K562 (cell line): ENCODE measurements around the gene KCNQ4. TPM values are rescaled to one million over a fixed set of nuclear protein-coding genes. Genes with fewer than 3 reads are reported as not detected.

Source experiments
- ATAC-seq: fragments of 200-7000 bp; cut with Tn5 transposase; 3 replicates; pipeline ENCODE4 v1.9.1; 2020; ENCODE audit warnings: moderate library complexity
- BruUV-seq: library from RNA; stranded (reverse); fragments of 400-500 nt; replicated peaks from 2 replicates; lab custom pipeline; 2021; lab: Mats Ljungman, UMichigan
- CTCF ChIA-PET: fragments of 300-600 bp; formaldehyde crosslinking; extraction: SDS; loops from one replicate; lab custom pipeline; 2021; ENCODE audit warnings: low intra/inter-chr PET ratio; lab: Yijun Ruan, JAX
- POLR2A ChIA-PET: fragments of 300-600, 350-650 bp; sonication (Branson Sonifier 250); formaldehyde crosslinking; extraction: SDS; loops from one replicate; lab custom pipeline; 2021; ENCODE audit warnings: antibody characterized with exemption, inconsistent platforms; lab: Yijun Ruan, JAX
- DNase-seq, 4 experiments: peaks; one replicate each; pipeline versions ENCODE4 v3.0.0 to v3.0.0-alpha.2; 2011 to 2018; ENCODE audit warnings: low spot score in 3 of 4, mixed read lengths in 3 of 4; ENCODE audit errors: extremely low read depth in 1 of 4
- FAIRE-seq: peaks from 2 replicates; lab custom pipeline; 2011; peaks lifted over from hg19 to GRCh38; lab: Jason Lieb, UNC
- H2AFZ ChIP-seq: 2 replicates; pipeline ENCODE4 v1.6.0; 2011; ENCODE audit warnings: low read depth, low read length, control low read depth, inconsistent platforms
- H3K27ac ChIP-seq: fragments of 200-600 bp; 3 replicates; pipeline ENCODE4 v1.8.0; 2011; ENCODE audit warnings: low read depth, mild to moderate bottlenecking, control low read depth, inconsistent platforms, low read length, moderate library complexity, mixed read lengths; ENCODE audit errors: extremely low read depth
- H3K27me3 ChIP-seq, 2 experiments: fragments of 300-600 bp in 1 of 2; 2 replicates in 1 of 2; 3 replicates in 1 of 2; pipeline versions ENCODE4 v1.6.0 to v1.8.0; 2011; ENCODE audit warnings: inconsistent platforms in 2 of 2, low read length in 2 of 2, mild to moderate bottlenecking in 1 of 2, mixed read lengths in 1 of 2, moderate library complexity in 1 of 2; ENCODE audit not compliant: control insufficient read depth in 2 of 2, insufficient read depth in 2 of 2
- H3K36me3 ChIP-seq: fragments of 300-600 bp; 3 replicates; pipeline ENCODE4 v1.8.0; 2011; ENCODE audit warnings: mild to moderate bottlenecking, low read length, inconsistent platforms; ENCODE audit not compliant: control insufficient read depth, insufficient read depth
- H3K4me1 ChIP-seq, 2 experiments: fragments of 200-600 bp in 1 of 2; replicated peaks in 1 of 2; 2 replicates in 1 of 2; 3 replicates in 1 of 2; pipeline versions ENCODE4 v1.5.1 to v1.8.0; 2011; ENCODE audit warnings: inconsistent platforms in 2 of 2, low read length in 2 of 2, mild to moderate bottlenecking in 1 of 2, mixed read lengths in 1 of 2, moderate library complexity in 1 of 2; ENCODE audit not compliant: control insufficient read depth in 2 of 2, insufficient read depth in 2 of 2
- H3K4me2 ChIP-seq: 2 replicates; pipeline ENCODE4 v1.6.1; 2011; ENCODE audit warnings: low read length, control low read depth, inconsistent platforms, mixed read lengths; ENCODE audit not compliant: insufficient read depth
- H3K4me3 ChIP-seq: fragments of 200-600 bp; sonication (generic), shearing (Covaris generic); 2 replicates; pipeline ENCODE4 v1.5.1; 2016; ENCODE audit warnings: control low read depth, inconsistent platforms
- H3K79me2 ChIP-seq: fragments of 200-600 bp; 3 replicates; pipeline ENCODE4 v1.8.0; 2011; ENCODE audit warnings: low read length, inconsistent platforms; ENCODE audit not compliant: control insufficient read depth, insufficient read depth
- H3K9ac ChIP-seq, 2 experiments: 2 replicates each; pipeline versions ENCODE4 v1.6.0 to v1.6.1; 2011; ENCODE audit warnings: low read depth in 2 of 2, low read length in 2 of 2, control low read depth in 1 of 2, inconsistent platforms in 1 of 2, mild to moderate bottlenecking in 1 of 2, mixed read lengths in 1 of 2; ENCODE audit not compliant: insufficient read depth in 1 of 2
- H3K9me1 ChIP-seq: one replicate; pipeline ENCODE4 v1.6.0; 2011; ENCODE audit warnings: inconsistent platforms, mild to moderate bottlenecking, low read length, moderate library complexity; ENCODE audit not compliant: control insufficient read depth, insufficient read depth
- H3K9me3 ChIP-seq: replicated peaks from 2 replicates; pipeline ENCODE4 v1.5.1; 2011; ENCODE audit warnings: low read depth, low read length, inconsistent platforms; ENCODE audit not compliant: control insufficient read depth, insufficient read depth
- H4K20me1 ChIP-seq: replicated peaks from 2 replicates; pipeline ENCODE4 v1.6.1; 2011; ENCODE audit warnings: low read length, inconsistent platforms, mixed read lengths; ENCODE audit not compliant: control insufficient read depth, insufficient read depth
- ARNT ChIP-seq, 2 experiments: fragments of 450-650 bp; IDR thresholded peaks; 2 replicates each; pipeline ENCODE4 v1.6.1; 2016; ENCODE audit warnings: mild to moderate bottlenecking in 1 of 2
- EHMT2 ChIP-seq: fragments of 450-650 bp; IDR thresholded peaks from 2 replicates; pipeline ENCODE4 v1.6.1; 2018; ENCODE audit warnings: antibody characterized with exemption
- GATAD2A ChIP-seq: fragments of 450-650 bp; IDR thresholded peaks from 2 replicates; pipeline ENCODE4 v1.6.1; 2017
- HSF4 ChIP-seq: fragments of 250-450 bp; sonication (Bioruptor Pico); IDR thresholded peaks from 2 replicates; pipeline ENCODE4 v2.1.2; 2022; ENCODE audit warnings: mild to moderate bottlenecking, moderate library complexity, borderline replicate concordance
- KLF16 ChIP-seq: IDR thresholded peaks from 2 replicates; pipeline ENCODE4 v1.6.1; 2016; ENCODE audit warnings: antibody characterized with exemption
- RAD21 ChIP-seq, 2 experiments: fragments of 250-450 bp in 1 of 2; fragments of 450-650 bp in 1 of 2; sonication (Bioruptor Pico) in 1 of 2; formaldehyde crosslinking in 1 of 2; IDR thresholded peaks in 1 of 2; conservative IDR thresholded peaks in 1 of 2; 2 replicates each; pipeline versions ENCODE4 v1.4.0 to v1.8.0; 2020 to 2022; ENCODE audit warnings: mild to moderate bottlenecking in 2 of 2, moderate library complexity in 1 of 2
- RBBP5 ChIP-seq: fragments of 200-600 bp; sonication (generic); IDR thresholded peaks from 2 replicates; pipeline ENCODE4 v1.6.1; 2012; ENCODE audit warnings: borderline replicate concordance, mild to moderate bottlenecking, low read length, control low read depth, inconsistent platforms; ENCODE audit not compliant: insufficient read depth, poor library complexity, severe bottlenecking
- SAP30 ChIP-seq: fragments of 200-600 bp; sonication (generic); IDR thresholded peaks from 2 replicates; pipeline ENCODE4 v1.6.1; 2012; ENCODE audit warnings: borderline replicate concordance, low read depth, mild to moderate bottlenecking, moderate library complexity, low read length, control low read depth, inconsistent platforms; ENCODE audit not compliant: insufficient read depth, poor library complexity, severe bottlenecking
- TEAD1 ChIP-seq, 2 experiments: fragments of 450-650 bp in 1 of 2; sonication (generic) in 1 of 2; formaldehyde crosslinking; IDR thresholded peaks; 2 replicates each; pipeline versions ENCODE4 v1.4.0 to v1.8.0; 2020 to 2022; ENCODE audit warnings: mild to moderate bottlenecking in 2 of 2, missing genetic modification reagents in 1 of 2
- TEAD4 ChIP-seq, 2 experiments: sonication (generic) in 1 of 2; formaldehyde crosslinking in 1 of 2; IDR thresholded peaks; 2 replicates each; pipeline versions ENCODE4 v1.6.1 to v1.8.0; 2012 to 2022; ENCODE audit warnings: borderline replicate concordance in 1 of 2, inconsistent platforms in 1 of 2, low read length in 1 of 2, mild to moderate bottlenecking in 1 of 2, missing genetic modification reagents in 1 of 2
- ZKSCAN1 ChIP-seq: fragments of 150-350 bp; IDR thresholded peaks from 2 replicates; pipeline ENCODE4 v1.6.1; 2016; ENCODE audit warnings: low read depth, low read length
- ZNF274 ChIP-seq: IDR thresholded peaks from 2 replicates; pipeline ENCODE4 v1.6.1; 2011; ENCODE audit warnings: low read depth, mild to moderate bottlenecking, low read length, moderate library complexity, borderline replicate concordance
- ZNF764 ChIP-seq: fragments of 250-450 bp; sonication (Bioruptor Pico); IDR thresholded peaks from 2 replicates; pipeline ENCODE4 v1.4.0; 2020; ENCODE audit warnings: low read depth, mild to moderate bottlenecking, moderate library complexity
- WGBS: fragments of 100-300 bp; shearing (Covaris generic); methylation state at CpG from one replicate; pipeline ENCODE4 v1.1.6; 2016; ENCODE audit warnings: low coverage, mixed read lengths; ENCODE audit not compliant: insufficient coverage; ENCODE audit errors: missing lambda C conversion rate; 5-methylcytosine and 5-hydroxymethylcytosine counted together
- in situ Hi-C: fragments of 300-500 bp; cut with MboI; formaldehyde crosslinking; loops from 4 replicates; pipeline ENCODE4 v1.15.0; 2018; ENCODE audit warnings: inconsistent platforms, mixed read lengths
- intact Hi-C: fragments of 100-400 bp; cut with micrococcal nuclease; formaldehyde crosslinking; loops from 2 replicates; pipeline ENCODE4 v1.14.2; 2022
- polyA plus RNA-seq, 8 experiments: library from polyadenylated mRNA; depleted of rRNA in 4 of 8; stranded (reverse) in 5 of 8; unstranded in 3 of 8; fragments of >200 nt; fragmentation: Nextera tagmentation in 2 of 8; fragmentation: Illumina TruSeq in 1 of 8; extraction: Ambion mirVana in 2 of 8; extraction: Trizol in 1 of 8; gene quantifications; 2 replicates each; pipeline versions ENCODE4 v1.2.1 to v1.2.3, GENCODE V29; 2011 to 2014; ENCODE audit warnings: inconsistent platforms in 1 of 8, missing spikeins in 1 of 8
- total RNA-seq, 7 experiments: library from RNA; depleted of rRNA in 6 of 7; stranded (reverse); fragments of >200 nt in 6 of 7; fragmentation: Illumina TruSeq in 2 of 7; extraction: Trizol in 2 of 7; gene quantifications; 2 replicates each; pipeline versions ENCODE4 v1.2.1 to v1.2.3, GENCODE V29; 2011 to 2021; ENCODE audit warnings: low replicate concordance in 1 of 7
- TF ChIP-seq, protein P1 (sequence below): fragments of 250-450 bp; sonication (Bioruptor Pico); IDR thresholded peaks from 2 replicates; pipeline ENCODE4 v1.4.0; 2020; ENCODE audit warnings: mild to moderate bottlenecking, moderate library complexity

The KCNQ4 gene
- total and polyA plus RNA-seq, 9 of the 15 experiments (the other 6 are each of a cell fraction or from before 2014, with no cell fraction given), result 0.07 to 4.1 (median 0.79) TPM

DNA sequence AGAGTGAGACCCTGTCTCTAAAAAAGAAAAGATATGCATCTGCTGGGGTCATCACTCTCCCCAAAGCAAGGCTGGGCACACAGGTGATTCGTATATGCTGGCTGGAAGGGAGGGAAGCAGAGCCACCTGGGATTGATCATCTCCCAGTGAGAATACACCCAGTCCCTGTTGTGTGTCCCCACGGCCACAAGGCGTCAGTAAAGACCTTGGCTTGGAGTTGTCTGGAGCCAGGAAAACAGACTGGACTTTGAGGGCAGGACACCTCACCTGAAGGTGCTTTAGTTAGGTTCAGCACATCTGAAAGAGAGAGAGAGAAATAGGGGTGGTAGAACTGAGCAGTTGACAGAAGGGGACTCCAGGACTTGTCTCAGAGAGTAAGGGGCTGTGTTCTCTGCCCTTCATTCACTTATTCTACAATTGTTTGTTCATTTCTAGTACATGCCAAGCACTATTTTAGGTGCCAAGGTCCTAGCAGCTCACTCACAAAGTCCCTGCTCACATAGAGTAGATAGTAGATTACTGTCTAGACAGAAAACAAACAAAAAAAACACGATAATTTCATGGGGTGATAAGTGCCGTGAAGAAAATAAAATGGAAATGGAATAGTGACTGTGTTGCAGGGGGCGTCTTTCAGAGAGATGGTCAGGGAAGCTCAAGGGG lies 65.1 kb downstream of the KCNQ4 start:
- H3K27me3 ChIP-seq, result no peaks in the 10 kb centered on the region
- ChIA-PET POLR2A (interaction anchor here (0.7 to 1.3 kb wide), 5 partner anchors 103 to 812 kb away, joined by 3 to 5 read pairs (median 3); no protein-coding TSS in a partner anchor), CTCF (interaction anchor here (0.6 to 5.6 kb wide), 14 partner anchors 75 to 904 kb away, joined by 3 to 120 read pairs (median 3); no protein-coding TSS in a partner anchor)
- no TSS peak for BruUV-seq
- no peak overlapping the region for H3K4me3 ChIP-seq
- peak overlapping the region in 1 of 2 experiments; percentile 38; a peak in 1 of 4 replicates for H3K9ac ChIP-seq
- DNase-seq (peak; percentile 71 to 86 (median 75)), ATAC-seq (peak; percentile 86), FAIRE-seq (peak; percentile 92)
- intact Hi-C loops, result loop anchor here (1.0 to 5.0 kb wide), 2 partner anchors 104 to 706 kb away; no protein-coding TSS in a partner anchor
- H4K20me1 ChIP-seq, result no peaks in the 10 kb centered on the region
- H2AFZ ChIP-seq, result peak overlapping the region; percentile 40; the same call in 1 of the 2 replicates
- H3K4me2 ChIP-seq, result no peak overlapping the region
- H3K9me1 ChIP-seq, result no peaks in the 10 kb centered on the region
- 29% methylated on average over 6 of the region's 6 CpGs for WGBS
- H3K4me1 ChIP-seq, result peaks cover 10 to 25% of the 10 kb centered on the region in 2 experiments; a peak in 4 of 5 replicates
- H3K9me3 ChIP-seq, result no peaks in the 10 kb centered on the region
- no peaks in the 10 kb centered on the region for H3K36me3 ChIP-seq
- H3K27ac ChIP-seq, result no peak overlapping the region
- in situ Hi-C loops, result no loop called here
- H3K79me2 ChIP-seq, result no peaks in the 10 kb centered on the region
- TF ChIP-seq KLF16 (peak; percentile 41; the same call in 1 of the 2 replicates), ZNF274 (no peak), EHMT2 (no peak), HSF4 (no peak), SAP30 (no peak), ZKSCAN1 (0 out of 2 replicates have a peak, but pooled peaks have one; percentile 13), TEAD4 (IDR thresholded peaks at IDR 0.05; ENCODE audit: low read length) (no peak), TEAD4 (CRISPR knock-in tag; IDR thresholded peaks at IDR 0.05; ENCODE audit: borderline replicate concordance) (no peak), RAD21 (CRISPR knock-in tag; conservative IDR thresholded peaks at IDR 0.05 in 1 of 2, IDR thresholded peaks at IDR 0.05 in 1 of 2) (peak; percentile 93 to 98), ZNF764 (CRISPR knock-in tag) (0 out of 2 replicates have a peak, but pooled peaks have one; percentile 52), GATAD2A (no peak), RBBP5 (no peak), TEAD1 (CRISPR knock-in tag; IDR thresholded peaks at IDR 0.05) (no peak), ARNT (IDR thresholded peaks at IDR 0.05) (peak in 1 of 2 experiments; percentile 48; a peak in 1 of 4 replicates)
- TF ChIP-seq, protein P1, sequence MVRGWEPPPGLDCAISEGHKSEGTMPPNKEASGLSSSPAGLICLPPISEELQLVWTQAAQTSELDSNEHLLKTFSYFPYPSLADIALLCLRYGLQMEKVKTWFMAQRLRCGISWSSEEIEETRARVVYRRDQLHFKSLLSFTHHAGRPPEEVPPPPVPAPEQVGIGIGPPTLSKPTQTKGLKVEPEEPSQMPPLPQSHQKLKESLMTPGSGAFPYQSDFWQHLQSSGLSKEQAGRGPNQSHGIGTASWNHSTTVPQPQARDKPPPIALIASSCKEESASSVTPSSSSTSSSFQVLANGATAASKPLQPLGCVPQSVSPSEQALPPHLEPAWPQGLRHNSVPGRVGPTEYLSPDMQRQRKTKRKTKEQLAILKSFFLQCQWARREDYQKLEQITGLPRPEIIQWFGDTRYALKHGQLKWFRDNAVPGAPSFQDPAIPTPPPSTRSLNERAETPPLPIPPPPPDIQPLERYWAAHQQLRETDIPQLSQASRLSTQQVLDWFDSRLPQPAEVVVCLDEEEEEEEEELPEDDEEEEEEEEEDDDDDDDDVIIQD, result no peak
